Measurements from ENCODE around the gene EGFR.

Gene EGFR

GRCh38 chr7:55174856-55175255 lies 156.0 kb downstream of the EGFR start:
- no peaks in the 10 kb centered on the region for H3K27me3 ChIP-seq (ENCODE audit: insufficient read depth, low read length)
- H3K4me2 ChIP-seq (ENCODE audit: low read length): no peak overlapping the region
- no peaks in the 10 kb centered on the region for H3K4me1 ChIP-seq (ENCODE audit: insufficient read depth, low read length, severe bottlenecking)
- no peak overlapping the region for H2AFZ ChIP-seq (ENCODE audit: low read length)
- H3K27ac ChIP-seq (ENCODE audit: low read depth, low read length, poor library complexity, severe bottlenecking): no peak overlapping the region
- H3K9me2 ChIP-seq (ENCODE audit: low read depth, low read length): no peaks in the 10 kb centered on the region
- no peaks in the 10 kb centered on the region for H3F3A ChIP-seq (ENCODE audit: insufficient read depth, low read length)
- H3K79me2 ChIP-seq (ENCODE audit: insufficient read depth, low read length): no peaks in the 10 kb centered on the region
- TF ChIP-seq CTCF (IDR thresholded peaks at IDR 0.05; ENCODE audit: low read length) (no peak), EZH2 (IDR thresholded peaks at IDR 0.05; ENCODE audit: borderline replicate concordance, low read length) (no peak)
- no peak overlapping the region for H3K9ac ChIP-seq (ENCODE audit: low read length)
- no peaks in the 10 kb centered on the region for H3K9me3 ChIP-seq (ENCODE audit: low read length)
- H3K36me3 ChIP-seq (ENCODE audit: insufficient read depth, low read length): no peaks in the 10 kb centered on the region
- no peak overlapping the region for H3K4me3 ChIP-seq (ENCODE audit: low read depth, low read length, poor library complexity, severe bottlenecking)
- no peaks in the 10 kb centered on the region for H4K20me1 ChIP-seq (ENCODE audit: insufficient read depth, low read length)

- H3K4me3 ChIP-seq (ENCODE audit: low read depth, low read length, poor library complexity, severe bottlenecking): no peak overlapping the region
- TF ChIP-seq CTCF (IDR thresholded peaks at IDR 0.05; ENCODE audit: low read length) (no peak), EZH2 (IDR thresholded peaks at IDR 0.05; ENCODE audit: borderline replicate concordance, low read length) (no peak)
- no peaks in the 10 kb centered on the region for H3K36me3 ChIP-seq (ENCODE audit: insufficient read depth, low read length)
- no peaks in the 10 kb centered on the region for H3F3A ChIP-seq (ENCODE audit: insufficient read depth, low read length)
- H3K27ac ChIP-seq (ENCODE audit: low read depth, low read length, poor library complexity, severe bottlenecking): no peak overlapping the region
- H2AFZ ChIP-seq (ENCODE audit: low read length): no peak overlapping the region
- no peaks in the 10 kb centered on the region for H3K79me2 ChIP-seq (ENCODE audit: insufficient read depth, low read length)
- no peaks in the 10 kb centered on the region for H4K20me1 ChIP-seq (ENCODE audit: insufficient read depth, low read length)
- H3K9me2 ChIP-seq (ENCODE audit: low read depth, low read length): no peaks in the 10 kb centered on the region
- no peak overlapping the region for H3K4me2 ChIP-seq (ENCODE audit: low read length)
- H3K9me3 ChIP-seq (ENCODE audit: low read length): no peaks in the 10 kb centered on the region
- no peaks in the 10 kb centered on the region for H3K4me1 ChIP-seq (ENCODE audit: insufficient read depth, low read length, severe bottlenecking)
- no peaks in the 10 kb centered on the region for H3K27me3 ChIP-seq (ENCODE audit: insufficient read depth, low read length)
- no peak overlapping the region for H3K9ac ChIP-seq (ENCODE audit: low read length)
Measured at GRCh38 chr7:55177068-55177530, 158.3 kb downstream of the EGFR start.

- no peaks in the 10 kb centered on the region for H3K36me3 ChIP-seq (ENCODE audit: insufficient read depth, low read length)
- no peak overlapping the region for H3K4me3 ChIP-seq (ENCODE audit: low read depth, low read length, poor library complexity, severe bottlenecking)
- H3K9ac ChIP-seq (ENCODE audit: low read length): no peak overlapping the region
Measured at GRCh38 chr7:55177589-55178261, 158.9 kb downstream of the EGFR start.

More at GRCh38 chr7:55177589-55178261, 158.9 kb downstream of the EGFR start:
- H3K9me3 ChIP-seq (ENCODE audit: low read length): no peaks in the 10 kb centered on the region
- no peaks in the 10 kb centered on the region for H3K4me1 ChIP-seq (ENCODE audit: insufficient read depth, low read length, severe bottlenecking)
- no peaks in the 10 kb centered on the region for H3F3A ChIP-seq (ENCODE audit: insufficient read depth, low read length)
- no peaks in the 10 kb centered on the region for H3K9me2 ChIP-seq (ENCODE audit: low read depth, low read length)
- H2AFZ ChIP-seq (ENCODE audit: low read length): no peak overlapping the region
- no peaks in the 10 kb centered on the region for H3K79me2 ChIP-seq (ENCODE audit: insufficient read depth, low read length)
- no peak overlapping the region for H3K27ac ChIP-seq (ENCODE audit: low read depth, low read length, poor library complexity, severe bottlenecking)
- no peaks in the 10 kb centered on the region for H4K20me1 ChIP-seq (ENCODE audit: insufficient read depth, low read length)
- no peak overlapping the region for H3K4me2 ChIP-seq (ENCODE audit: low read length)
- no peaks in the 10 kb centered on the region for H3K27me3 ChIP-seq (ENCODE audit: insufficient read depth, low read length)
- TF ChIP-seq CTCF (IDR thresholded peaks at IDR 0.05; ENCODE audit: low read length) (no peak), EZH2 (IDR thresholded peaks at IDR 0.05; ENCODE audit: borderline replicate concordance, low read length) (no peak)

All from OCI-LY1 (cell line).